ENCODE results near the gene KCNQ1.

DNA sequence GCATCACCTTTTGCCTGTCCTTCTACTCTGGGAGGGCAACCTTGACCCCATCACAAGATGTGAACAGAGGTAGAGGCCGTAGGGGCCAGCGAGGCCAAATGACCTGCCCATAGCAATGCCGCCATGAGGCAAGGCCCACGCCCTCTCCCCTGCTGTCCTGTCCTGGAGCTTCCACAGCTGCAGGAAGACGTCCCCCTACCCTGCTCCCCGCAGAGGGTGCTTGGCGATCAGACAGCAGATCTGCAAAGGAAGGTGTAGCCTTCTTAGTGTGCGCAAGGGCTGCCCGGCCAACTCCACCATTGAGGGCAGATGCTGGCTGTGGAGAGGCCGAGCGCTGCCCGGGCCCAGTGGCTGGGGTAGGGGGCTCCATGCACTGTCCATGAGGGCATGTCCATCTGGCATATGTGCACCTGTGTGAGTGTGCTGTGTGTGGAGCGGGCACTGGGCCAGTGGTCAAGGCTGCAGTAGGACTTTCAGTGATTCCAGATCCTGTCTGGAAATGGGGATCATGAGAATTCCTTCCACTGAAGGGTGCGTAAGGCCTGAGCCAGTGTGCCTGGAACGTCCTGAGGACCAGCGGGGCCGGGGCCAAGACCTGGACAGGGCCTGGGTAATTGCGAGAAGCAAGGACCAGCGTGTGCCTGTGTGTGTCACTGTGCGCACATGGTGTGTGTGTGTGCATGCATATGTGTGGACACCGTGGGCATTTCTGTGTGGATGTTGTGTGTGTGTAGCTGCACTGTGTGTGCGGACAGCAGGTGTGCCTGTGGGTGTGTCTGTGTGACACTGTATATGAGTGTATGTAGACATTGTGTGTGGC is 11.5 kb upstream of the KCNQ1 start:
- TF ChIP-seq, protein P1, sequence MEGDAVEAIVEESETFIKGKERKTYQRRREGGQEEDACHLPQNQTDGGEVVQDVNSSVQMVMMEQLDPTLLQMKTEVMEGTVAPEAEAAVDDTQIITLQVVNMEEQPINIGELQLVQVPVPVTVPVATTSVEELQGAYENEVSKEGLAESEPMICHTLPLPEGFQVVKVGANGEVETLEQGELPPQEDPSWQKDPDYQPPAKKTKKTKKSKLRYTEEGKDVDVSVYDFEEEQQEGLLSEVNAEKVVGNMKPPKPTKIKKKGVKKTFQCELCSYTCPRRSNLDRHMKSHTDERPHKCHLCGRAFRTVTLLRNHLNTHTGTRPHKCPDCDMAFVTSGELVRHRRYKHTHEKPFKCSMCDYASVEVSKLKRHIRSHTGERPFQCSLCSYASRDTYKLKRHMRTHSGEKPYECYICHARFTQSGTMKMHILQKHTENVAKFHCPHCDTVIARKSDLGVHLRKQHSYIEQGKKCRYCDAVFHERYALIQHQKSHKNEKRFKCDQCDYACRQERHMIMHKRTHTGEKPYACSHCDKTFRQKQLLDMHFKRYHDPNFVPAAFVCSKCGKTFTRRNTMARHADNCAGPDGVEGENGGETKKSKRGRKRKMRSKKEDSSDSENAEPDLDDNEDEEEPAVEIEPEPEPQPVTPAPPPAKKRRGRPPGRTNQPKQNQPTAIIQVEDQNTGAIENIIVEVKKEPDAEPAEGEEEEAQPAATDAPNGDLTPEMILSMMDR (IDR thresholded peaks at IDR 0.05): no peak
- TF ChIP-seq POLR2A (IDR thresholded peaks at IDR 0.05): no peak

Measured in adrenal gland (tissue), 5 donors.